HG02885 (cell line): ENCODE measurements around the gene FGF19.

Experiments
- ATAC-seq: cut with Tn5 transposase; IDR thresholded peaks from one replicate; pipeline ENCODE4 v1.9.1; 2021; ENCODE audit warnings: mild to moderate bottlenecking; ENCODE audit not compliant: unreplicated experiment, poor library complexity

The FGF19 gene

GRCh38 chr11:69657911-69658625 lies 45.8 kb downstream of the FGF19 start:
- no peak for ATAC-seq

- no peak for ATAC-seq
Observed at GRCh38 chr11:69657456-69657910, 46.3 kb downstream of the FGF19 start.

GRCh38 chr11:69656536-69657455 lies 47.0 kb downstream of the FGF19 start:
- ATAC-seq = no peak

GRCh38 chr11:69655479-69656428 lies 48.1 kb downstream of the FGF19 start:
- ATAC-seq = no peak

GRCh38 chr11:69654660-69655478 lies 49.0 kb downstream of the FGF19 start:
- no peak for ATAC-seq

GRCh38 chr11:69654001-69654659 lies 49.7 kb downstream of the FGF19 start:
- ATAC-seq = no peak

- ATAC-seq = no peak
Observed at GRCh38 chr11:69653406-69653960, 50.3 kb downstream of the FGF19 start.

- no peak for ATAC-seq
Observed at GRCh38 chr11:69652999-69653398, 50.8 kb downstream of the FGF19 start.

- ATAC-seq = no peak
Observed at GRCh38 chr11:69651834-69652620, 51.8 kb downstream of the FGF19 start.

- ATAC-seq = no peak
Observed at GRCh38 chr11:69650832-69651344, 52.9 kb downstream of the FGF19 start.

GRCh38 chr11:69650081-69650831 lies 53.6 kb downstream of the FGF19 start:
- ATAC-seq = no peak

GRCh38 chr11:69649576-69649900 lies 54.3 kb downstream of the FGF19 start:
- no peak for ATAC-seq

- no peak for ATAC-seq
Observed at GRCh38 chr11:69648679-69649575, 54.9 kb downstream of the FGF19 start.
